WTC11 (cell line): ENCODE data around the gene HIGD1B.

Source experiments
- CBFB ChIP-seq: sonication (generic); formaldehyde crosslinking; IDR thresholded peaks from 2 replicates; pipeline ENCODE4 v1.8.1; 2022; ENCODE audit warnings: mild to moderate bottlenecking, low read depth, missing genetic modification reagents
- FOXK1 ChIP-seq: sonication (generic); formaldehyde crosslinking; IDR thresholded peaks from 2 replicates; pipeline ENCODE4 v1.8.0; 2022; ENCODE audit warnings: mild to moderate bottlenecking, moderate library complexity, missing genetic modification reagents
- HMGA2 ChIP-seq: fragments of 250-450 bp; sonication (Bioruptor Pico); IDR thresholded peaks from 2 replicates; pipeline ENCODE4 v1.4.0; 2021; ENCODE audit warnings: mild to moderate bottlenecking, moderate library complexity
- TEAD1 ChIP-seq: sonication (generic); formaldehyde crosslinking; IDR thresholded peaks from 2 replicates; pipeline ENCODE4 v1.8.0; 2022; ENCODE audit warnings: mild to moderate bottlenecking, missing genetic modification reagents
- TF ChIP-seq, protein P1 (sequence below): fragments of 200-600 bp; IDR thresholded peaks from 2 replicates; pipeline ENCODE4 v1.8.0; 2022; ENCODE audit warnings: antibody characterized with exemption
- TF ChIP-seq, protein P2 (sequence below): sonication (generic); formaldehyde crosslinking; IDR thresholded peaks from 2 replicates; pipeline ENCODE4 v1.8.1; 2022; ENCODE audit warnings: low read depth, missing genetic modification reagents, borderline replicate concordance

DNA sequence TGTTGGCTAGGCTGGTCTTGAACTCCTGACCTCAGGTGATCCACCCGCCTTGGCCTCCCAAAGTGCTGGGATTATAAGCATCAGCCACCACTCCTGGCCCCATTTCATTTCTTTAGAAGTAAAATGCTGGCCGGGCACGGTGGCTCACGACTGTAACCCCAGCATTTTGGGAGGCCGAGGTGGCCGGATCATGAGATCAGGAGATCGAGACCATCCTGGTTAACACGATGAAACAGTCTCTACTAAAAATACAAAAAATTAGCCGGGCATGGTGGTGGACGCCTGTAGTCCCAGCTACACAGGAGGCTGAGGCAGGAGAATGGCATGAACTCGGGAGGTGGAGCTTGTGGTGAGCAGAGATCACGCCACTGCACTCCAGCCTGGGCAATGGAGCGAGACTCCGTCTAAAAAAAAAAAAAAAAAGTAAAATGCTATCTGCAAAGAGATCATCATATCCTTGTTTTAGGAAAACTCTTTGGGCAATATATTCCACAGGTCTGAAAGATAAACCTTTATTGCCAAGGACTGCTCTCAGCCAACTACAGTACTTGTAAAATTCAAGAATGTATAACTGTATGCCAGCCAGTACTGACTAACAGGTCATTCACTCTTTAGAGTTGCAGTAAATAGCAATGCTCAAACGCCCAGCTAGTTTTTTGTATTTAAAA, 21.4 kb upstream of the HIGD1B start:
- TF ChIP-seq, protein P1, sequence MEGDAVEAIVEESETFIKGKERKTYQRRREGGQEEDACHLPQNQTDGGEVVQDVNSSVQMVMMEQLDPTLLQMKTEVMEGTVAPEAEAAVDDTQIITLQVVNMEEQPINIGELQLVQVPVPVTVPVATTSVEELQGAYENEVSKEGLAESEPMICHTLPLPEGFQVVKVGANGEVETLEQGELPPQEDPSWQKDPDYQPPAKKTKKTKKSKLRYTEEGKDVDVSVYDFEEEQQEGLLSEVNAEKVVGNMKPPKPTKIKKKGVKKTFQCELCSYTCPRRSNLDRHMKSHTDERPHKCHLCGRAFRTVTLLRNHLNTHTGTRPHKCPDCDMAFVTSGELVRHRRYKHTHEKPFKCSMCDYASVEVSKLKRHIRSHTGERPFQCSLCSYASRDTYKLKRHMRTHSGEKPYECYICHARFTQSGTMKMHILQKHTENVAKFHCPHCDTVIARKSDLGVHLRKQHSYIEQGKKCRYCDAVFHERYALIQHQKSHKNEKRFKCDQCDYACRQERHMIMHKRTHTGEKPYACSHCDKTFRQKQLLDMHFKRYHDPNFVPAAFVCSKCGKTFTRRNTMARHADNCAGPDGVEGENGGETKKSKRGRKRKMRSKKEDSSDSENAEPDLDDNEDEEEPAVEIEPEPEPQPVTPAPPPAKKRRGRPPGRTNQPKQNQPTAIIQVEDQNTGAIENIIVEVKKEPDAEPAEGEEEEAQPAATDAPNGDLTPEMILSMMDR = no peak
- TF ChIP-seq HMGA2 = no peak
- TF ChIP-seq, protein P2, sequence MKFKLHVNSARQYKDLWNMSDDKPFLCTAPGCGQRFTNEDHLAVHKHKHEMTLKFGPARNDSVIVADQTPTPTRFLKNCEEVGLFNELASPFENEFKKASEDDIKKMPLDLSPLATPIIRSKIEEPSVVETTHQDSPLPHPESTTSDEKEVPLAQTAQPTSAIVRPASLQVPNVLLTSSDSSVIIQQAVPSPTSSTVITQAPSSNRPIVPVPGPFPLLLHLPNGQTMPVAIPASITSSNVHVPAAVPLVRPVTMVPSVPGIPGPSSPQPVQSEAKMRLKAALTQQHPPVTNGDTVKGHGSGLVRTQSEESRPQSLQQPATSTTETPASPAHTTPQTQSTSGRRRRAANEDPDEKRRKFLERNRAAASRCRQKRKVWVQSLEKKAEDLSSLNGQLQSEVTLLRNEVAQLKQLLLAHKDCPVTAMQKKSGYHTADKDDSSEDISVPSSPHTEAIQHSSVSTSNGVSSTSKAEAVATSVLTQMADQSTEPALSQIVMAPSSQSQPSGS = no peak
- TF ChIP-seq TEAD1 (CRISPR knock-in tag) = no peak
- no peak for TF ChIP-seq CBFB (CRISPR knock-in tag)
- TF ChIP-seq FOXK1 = no peak
